ENCODE results near the gene GAA. TPM values are rescaled to one million over a fixed set of nuclear protein-coding genes. Genes with fewer than 3 reads are reported as not detected.

Gene GAA
- total and polyA plus RNA-seq, 2 of the 8 experiments (the other 6 are each of a cell fraction or from before 2014, with no cell fraction given), result 14.8 to 30.0 TPM

GRCh38 chr17:80104321-80104955 is 3.1 kb downstream of the GAA start (continued):
- no peak for TF ChIP-seq HDAC6 (IDR thresholded peaks at IDR 0.05; ENCODE audit: low read depth, low read length)
